ENCODE measurements around the gene DYRK3.

The DYRK3 gene

DNA sequence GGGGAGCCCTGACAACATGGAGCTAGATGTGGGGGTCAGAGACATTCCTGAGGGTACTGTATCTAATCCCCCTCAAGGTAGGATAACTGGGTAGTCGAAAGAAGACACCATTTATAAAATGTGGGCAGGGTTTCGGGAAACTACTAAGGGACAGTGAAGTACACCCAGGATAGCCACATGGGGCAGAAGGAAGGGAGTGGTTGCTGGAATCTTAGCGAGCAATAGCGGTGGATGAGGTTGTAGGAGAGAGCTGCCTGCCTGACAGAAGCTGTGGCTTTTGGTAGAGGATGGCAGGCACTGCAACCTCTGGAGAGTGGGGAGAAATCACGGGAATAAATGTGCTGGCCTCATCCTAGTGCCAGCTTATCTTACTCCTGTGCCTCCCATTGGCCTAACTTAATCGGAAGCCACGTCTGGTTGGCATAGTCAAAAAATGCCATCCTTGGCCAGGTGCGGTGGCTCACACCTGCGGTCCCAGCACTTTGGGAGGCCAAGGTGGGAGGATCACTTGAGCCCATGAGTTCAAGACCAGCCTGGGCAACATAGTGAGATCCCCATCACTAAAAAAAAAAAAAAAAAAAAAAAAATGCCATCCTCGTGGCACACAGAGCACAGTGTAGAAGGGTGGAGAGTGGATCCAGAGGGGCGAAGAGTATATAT, 26.0 kb downstream of the DYRK3 start:
- no peak for DNase-seq (ENCODE audit: low spot score)

GRCh38 chr1:206662396-206663092, 27.2 kb downstream of the DYRK3 start:
- no peak for DNase-seq (ENCODE audit: low spot score)

- no peak for DNase-seq (ENCODE audit: low spot score)
Measured at GRCh38 chr1:206663362-206663761, 28.0 kb downstream of the DYRK3 start.

- DNase-seq (ENCODE audit: low spot score): peak; percentile 64
Measured at GRCh38 chr1:206663832-206664652, 28.7 kb downstream of the DYRK3 start.

DNA sequence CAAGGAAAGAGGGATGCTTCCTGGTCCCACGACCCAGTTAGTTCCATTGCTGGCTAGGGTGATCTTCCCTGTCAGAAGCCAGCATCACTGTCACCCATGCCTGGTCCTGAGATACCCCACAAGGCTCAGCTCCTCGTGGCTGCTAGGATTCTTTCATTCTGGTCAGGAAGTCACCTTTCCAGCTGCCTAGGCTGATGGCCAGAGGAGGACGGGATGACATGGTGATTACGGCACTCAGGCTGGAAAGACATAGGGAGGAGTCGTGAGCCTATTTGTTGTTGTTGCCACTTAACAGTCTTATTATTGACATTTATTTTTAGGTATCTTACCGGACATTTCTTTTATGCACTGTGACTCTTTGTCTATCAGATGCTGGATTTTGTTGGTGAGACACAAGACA, 29.4 kb downstream of the DYRK3 start:
- no peak for DNase-seq (ENCODE audit: low spot score)

- no peak for DNase-seq (ENCODE audit: low spot score)
Measured at GRCh38 chr1:206666031-206666561, 30.8 kb downstream of the DYRK3 start.

- no peak for DNase-seq (ENCODE audit: low spot score)
Measured at GRCh38 chr1:206666954-206667665, 31.8 kb downstream of the DYRK3 start.

DNA sequence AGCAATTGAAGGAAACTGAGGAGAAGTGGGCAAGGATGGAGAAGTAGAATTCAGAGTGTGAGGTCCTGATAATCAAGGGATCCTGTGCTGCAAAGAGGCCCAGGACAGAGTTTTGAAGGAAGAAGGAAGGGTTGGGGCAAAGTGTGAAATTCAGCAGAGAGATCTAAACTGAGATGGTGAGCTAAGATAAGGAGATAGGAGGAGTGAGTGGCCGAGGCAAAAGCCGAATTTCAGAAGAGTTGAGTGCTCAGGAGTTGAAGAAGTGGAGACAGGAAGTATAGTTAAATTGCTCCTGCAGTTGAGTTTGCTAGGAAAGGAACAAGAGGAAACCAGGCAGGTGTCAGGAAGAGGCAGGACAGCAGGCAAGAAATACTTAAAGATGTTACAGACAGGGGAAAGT, 33.0 kb downstream of the DYRK3 start:
- no peak for DNase-seq (ENCODE audit: low spot score)

DNA sequence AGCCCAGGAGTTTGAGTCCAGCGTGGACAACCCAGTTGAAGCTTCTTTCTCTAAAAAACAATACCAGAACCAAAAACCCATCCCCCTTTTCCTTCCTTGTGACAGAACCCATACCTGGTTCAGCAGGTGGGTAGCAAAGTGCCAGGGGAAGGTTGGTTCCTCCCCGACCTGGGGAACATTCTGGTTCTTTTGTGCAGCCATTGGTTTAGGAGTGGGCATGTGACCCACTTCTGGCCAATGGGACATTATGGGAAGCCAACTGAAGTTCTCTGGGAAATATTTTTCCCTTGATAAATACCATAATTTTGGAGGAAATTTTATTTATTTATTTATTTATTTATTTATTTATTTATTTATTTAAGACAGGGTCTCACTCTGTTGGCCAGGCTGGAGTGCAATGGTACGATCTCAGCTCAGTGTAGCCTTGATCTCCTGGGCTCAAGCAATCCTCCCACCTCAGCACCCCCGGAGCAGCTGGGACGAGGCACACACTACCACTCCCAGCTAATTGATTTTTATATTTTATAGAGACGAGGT, 33.6 kb downstream of the DYRK3 start:
- no peak for DNase-seq (ENCODE audit: low spot score)

DNA sequence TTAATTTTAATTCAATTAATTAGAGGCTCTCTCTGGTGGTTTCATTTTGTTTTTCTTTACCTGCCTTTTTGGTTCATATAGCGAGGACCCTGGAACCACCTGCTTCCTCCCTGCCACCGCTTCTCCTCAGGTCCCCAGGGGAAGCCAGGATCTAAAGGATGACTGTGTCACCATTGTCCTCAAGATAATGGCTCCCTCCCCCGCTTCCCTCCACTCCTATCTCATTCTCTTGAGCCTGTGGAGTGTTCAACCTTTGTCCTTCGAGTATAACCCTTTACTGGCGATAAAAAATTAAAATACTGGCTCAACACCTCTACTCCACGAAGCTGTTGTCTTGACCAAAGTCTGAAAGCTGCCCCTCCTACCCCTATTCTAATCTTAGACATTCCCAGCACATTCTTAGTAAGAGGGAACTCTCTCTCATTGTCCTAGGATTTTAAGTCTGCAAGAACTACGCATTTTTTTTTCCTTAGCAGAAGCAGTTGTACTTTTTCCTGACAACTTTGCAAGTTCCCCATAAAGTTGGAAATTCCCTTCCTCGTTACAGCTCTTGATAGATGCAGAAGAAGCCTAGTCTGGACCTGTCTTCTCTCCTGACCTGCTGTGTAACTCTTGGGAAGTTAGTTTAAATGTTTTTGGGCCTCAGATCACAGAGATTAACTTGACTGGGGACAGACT, 36.8 kb downstream of the DYRK3 start:
- DNase-seq (ENCODE audit: low spot score): no peak

- DNase-seq (ENCODE audit: low spot score): peak; percentile 43
Measured at GRCh38 chr1:206672844-206673758, 37.8 kb downstream of the DYRK3 start.

DNA sequence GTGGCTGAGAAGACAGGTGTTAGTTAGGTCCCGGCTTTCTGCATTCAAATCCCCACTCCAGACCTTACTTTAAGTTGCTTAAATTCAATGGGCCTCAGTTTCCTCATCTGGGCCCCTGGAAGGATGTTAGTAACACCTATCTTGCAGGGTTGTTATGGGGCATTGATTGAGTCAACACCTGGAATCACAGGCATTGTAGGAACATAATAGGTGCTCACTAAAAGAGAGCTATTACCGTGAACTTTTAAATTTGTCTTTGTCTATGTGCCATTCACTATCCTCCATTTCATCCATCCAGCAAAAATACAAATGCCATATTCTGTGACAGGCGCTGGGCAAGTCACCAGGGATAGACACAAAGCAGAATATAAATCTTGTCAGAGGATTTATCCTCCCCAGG, 38.9 kb downstream of the DYRK3 start:
- no peak for DNase-seq (ENCODE audit: low spot score)

DNA sequence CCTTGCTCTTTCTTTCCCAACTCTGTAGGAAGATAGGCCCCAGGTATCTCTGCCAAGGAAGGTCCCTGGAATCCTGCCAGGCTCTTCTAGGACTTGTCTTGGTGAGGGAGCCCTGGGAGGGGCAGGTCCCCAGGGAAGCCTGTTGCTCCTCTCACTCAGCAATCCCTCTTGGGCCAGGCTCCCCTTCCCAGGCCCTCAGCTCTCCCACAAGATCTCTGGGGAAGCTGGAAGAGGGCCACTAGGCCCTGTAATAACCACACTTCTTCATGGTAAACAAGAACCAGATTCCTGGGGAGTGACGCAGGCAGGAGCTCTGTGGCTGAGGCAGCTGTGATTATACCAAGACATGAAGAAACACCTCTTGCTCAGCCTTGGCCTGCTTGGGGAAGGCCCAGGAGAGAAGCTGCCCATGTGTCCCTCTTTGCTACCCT, 39.4 kb downstream of the DYRK3 start:
- peak; percentile 87 for DNase-seq (ENCODE audit: low spot score)

DNA sequence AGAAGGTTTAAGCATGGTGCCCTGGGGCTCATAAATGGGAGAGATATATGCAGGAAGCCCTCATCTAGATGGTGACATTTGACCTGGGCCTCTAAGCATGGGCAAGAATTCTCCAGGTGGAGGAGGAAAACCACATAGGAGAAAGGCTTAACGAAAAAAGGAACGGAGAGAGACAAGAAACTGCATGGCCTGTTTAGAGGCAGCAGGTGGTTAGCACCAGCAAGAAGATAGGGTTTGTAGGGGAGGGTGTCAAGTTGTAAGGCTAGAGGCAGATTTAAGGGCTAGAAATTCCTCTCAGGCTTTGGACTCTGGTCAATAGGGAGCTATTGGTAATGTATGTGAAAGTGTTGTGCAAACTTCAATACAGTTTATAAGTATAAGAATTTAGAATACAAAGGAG, 41.2 kb downstream of the DYRK3 start:
- no peak for DNase-seq (ENCODE audit: low spot score)

DNA sequence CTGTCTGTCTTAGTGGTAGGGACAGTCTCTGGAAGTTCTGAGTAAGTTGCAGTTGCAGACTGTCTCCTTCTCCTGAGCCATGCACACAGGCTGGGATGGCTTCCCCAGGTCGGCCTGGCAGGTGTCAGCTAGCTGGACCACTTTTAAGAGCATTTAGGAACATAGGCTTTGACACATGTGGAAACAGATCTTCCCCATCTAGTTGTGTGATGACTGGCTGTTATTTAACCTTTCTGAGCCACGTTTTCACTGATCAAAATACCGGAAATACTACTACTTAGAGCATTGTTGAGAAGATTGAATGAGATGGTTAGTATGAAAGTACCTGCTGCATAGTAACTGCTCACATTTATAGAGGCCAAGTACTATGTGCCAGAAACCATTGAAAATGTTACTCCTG, 43.2 kb downstream of the DYRK3 start:
- DNase-seq (ENCODE audit: low spot score): no peak

GRCh38 chr1:206679738-206680211, 44.4 kb downstream of the DYRK3 start:
- DNase-seq (ENCODE audit: low spot score): no peak

- no peak for DNase-seq (ENCODE audit: low spot score)
Measured at GRCh38 chr1:206680279-206680678, 44.9 kb downstream of the DYRK3 start.

DNA sequence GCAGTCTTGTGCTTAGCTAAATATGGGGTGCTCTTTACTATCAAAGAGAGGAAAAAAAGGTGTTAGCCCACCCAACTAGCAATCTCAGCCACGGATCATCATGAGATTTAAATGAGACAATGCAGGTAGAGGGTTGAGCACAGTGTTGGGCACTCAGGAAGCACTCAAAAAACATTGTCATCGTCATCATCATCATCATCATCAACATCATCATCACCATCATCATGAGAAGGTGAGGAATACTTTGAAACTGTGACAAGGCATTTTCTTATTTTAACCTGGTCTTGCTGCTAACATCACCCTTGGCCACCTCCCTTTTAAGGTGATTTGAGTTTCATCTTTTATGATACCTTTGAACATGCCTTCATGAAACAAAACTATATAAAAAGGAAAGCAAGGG, 46.0 kb downstream of the DYRK3 start:
- no peak for DNase-seq (ENCODE audit: low spot score)

- DNase-seq (ENCODE audit: low spot score): no peak
Measured at GRCh38 chr1:206682111-206682510, 46.8 kb downstream of the DYRK3 start.

GRCh38 chr1:206683313-206683712, 48.0 kb downstream of the DYRK3 start:
- no peak for DNase-seq (ENCODE audit: low spot score)
